ENCODE results near the gene CMC1. TPM values are rescaled to one million over a fixed set of nuclear protein-coding genes. Genes with fewer than 3 reads are reported as not detected.
"Not testable (repeated sequence)": the region's sequence is repeated elsewhere in the genome, so short reads cannot be mapped to it uniquely, and the experiment has no call there.

Gene CMC1
- total and polyA plus RNA-seq, 2 donors from 2014 or later, result 20.0 to 71.0 TPM

DNA sequence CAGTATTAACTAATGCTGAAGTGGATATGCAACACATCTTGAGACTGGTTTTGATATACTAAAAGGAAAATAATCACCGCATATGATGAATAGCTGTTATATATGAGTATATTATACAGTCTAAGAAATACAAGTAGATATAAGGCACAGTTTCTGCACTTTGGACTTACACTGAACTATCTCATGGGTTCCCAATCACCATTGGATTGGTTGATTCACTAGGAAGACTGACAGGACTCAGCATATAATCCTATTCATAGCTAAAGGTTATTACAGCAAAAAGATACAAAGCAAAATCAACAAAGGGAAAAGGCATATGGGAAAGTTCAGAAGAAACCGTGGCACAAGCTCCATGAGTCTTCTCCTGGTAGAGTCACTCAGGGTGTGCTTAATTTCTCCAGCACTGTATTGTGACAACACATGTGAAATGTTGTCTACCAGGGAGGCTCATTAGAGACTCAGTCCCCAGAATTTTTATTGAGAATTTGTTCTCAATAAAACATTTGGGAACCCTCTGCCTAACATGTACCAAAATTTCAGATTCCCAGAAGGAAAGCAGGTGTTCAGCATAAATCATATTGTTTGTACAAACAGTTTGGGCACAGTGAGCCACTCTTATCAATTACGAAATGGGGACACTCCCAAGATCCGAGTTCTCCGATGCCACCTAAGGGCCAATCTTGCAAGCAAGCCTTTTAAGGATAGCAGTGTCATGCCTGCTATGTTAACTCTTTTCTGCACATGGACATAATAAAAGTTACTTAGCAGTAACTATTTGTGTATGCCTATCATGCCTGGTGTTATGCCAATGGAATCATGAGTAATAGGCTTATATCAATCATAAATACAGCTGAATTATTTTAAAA lies 26.8 kb downstream of the CMC1 start:
- Histone ChIP-seq H3K27me3 (ENCODE audit: control insufficient read depth, insufficient read depth, low read length) (no peaks in the 10 kb centered on the region), H3K4me1 (ENCODE audit: control insufficient read depth in 2 of 3, insufficient read depth in 2 of 3, low read depth in 1 of 3, low read length in 3 of 3) (no peaks in the 10 kb centered on the region), H3K36me3 (ENCODE audit: control insufficient read depth in 2 of 3, insufficient read depth in 3 of 3, low read length in 3 of 3) (peaks cover 0 to 5% (median 0%) of the 10 kb centered on the region in 3 donors), H3K27ac (ENCODE audit: low read depth in 2 of 2, low read length in 2 of 2) (no peak overlapping the region), H3K9ac (ENCODE audit: low read length in 3 of 3) (no peak overlapping the region), H3K4me3 (ENCODE audit: low read length in 3 of 3) (no peak overlapping the region), H3K9me3 (ENCODE audit: control insufficient read depth in 2 of 3, insufficient read depth in 1 of 3, low read length in 3 of 3) (peaks cover 0 to 4% (median 0%) of the 10 kb centered on the region in 3 donors)
- intact Hi-C loops (cut with DNase I), result no loop called here
- FAIRE-seq (no peak), DNase-seq (no peak)
- TF ChIP-seq, protein P1, sequence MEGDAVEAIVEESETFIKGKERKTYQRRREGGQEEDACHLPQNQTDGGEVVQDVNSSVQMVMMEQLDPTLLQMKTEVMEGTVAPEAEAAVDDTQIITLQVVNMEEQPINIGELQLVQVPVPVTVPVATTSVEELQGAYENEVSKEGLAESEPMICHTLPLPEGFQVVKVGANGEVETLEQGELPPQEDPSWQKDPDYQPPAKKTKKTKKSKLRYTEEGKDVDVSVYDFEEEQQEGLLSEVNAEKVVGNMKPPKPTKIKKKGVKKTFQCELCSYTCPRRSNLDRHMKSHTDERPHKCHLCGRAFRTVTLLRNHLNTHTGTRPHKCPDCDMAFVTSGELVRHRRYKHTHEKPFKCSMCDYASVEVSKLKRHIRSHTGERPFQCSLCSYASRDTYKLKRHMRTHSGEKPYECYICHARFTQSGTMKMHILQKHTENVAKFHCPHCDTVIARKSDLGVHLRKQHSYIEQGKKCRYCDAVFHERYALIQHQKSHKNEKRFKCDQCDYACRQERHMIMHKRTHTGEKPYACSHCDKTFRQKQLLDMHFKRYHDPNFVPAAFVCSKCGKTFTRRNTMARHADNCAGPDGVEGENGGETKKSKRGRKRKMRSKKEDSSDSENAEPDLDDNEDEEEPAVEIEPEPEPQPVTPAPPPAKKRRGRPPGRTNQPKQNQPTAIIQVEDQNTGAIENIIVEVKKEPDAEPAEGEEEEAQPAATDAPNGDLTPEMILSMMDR (IDR thresholded peaks at IDR 0.05; ENCODE audit: borderline replicate concordance, extremely low read depth, insufficient read depth), result no peak

DNA sequence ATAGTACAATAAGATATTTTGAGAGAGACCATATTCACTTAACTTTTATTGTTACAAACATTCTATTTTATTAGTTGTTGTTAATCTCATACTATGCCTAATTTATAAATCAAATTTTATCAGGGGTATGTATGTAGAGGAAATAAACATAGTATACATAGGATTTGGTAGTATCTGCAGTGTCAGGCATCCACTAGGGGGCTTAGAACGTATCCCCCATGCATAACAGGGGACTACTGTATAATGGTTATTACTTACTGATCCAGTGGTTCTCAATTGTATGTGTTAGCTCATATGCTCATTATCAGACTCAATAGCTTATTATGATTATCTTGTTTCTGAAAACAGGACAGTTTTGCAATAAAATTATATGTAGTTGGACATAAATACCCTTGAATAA lies 27.6 kb downstream of the CMC1 start:
- Histone ChIP-seq H3K4me3 (ENCODE audit: low read length in 3 of 3) (no peak overlapping the region), H3K27ac (ENCODE audit: low read depth in 2 of 2, low read length in 2 of 2) (no peak overlapping the region), H3K9ac (ENCODE audit: low read length in 3 of 3) (no peak overlapping the region), H3K4me1 (ENCODE audit: control insufficient read depth in 2 of 3, insufficient read depth in 2 of 3, low read depth in 1 of 3, low read length in 3 of 3) (no peaks in the 10 kb centered on the region), H3K27me3 (ENCODE audit: control insufficient read depth, insufficient read depth, low read length) (no peaks in the 10 kb centered on the region), H3K36me3 (ENCODE audit: control insufficient read depth in 2 of 3, insufficient read depth in 3 of 3, low read length in 3 of 3) (peaks cover 0 to 5% (median 2%) of the 10 kb centered on the region in 3 donors), H3K9me3 (ENCODE audit: control insufficient read depth in 2 of 3, insufficient read depth in 1 of 3, low read length in 3 of 3) (peaks cover 0 to 10% (median 2%) of the 10 kb centered on the region in 3 donors)
- no peak for FAIRE-seq
- intact Hi-C loops (cut with DNase I), result no loop called here
- DNase-seq, result no peak
- TF ChIP-seq, protein P1 (IDR thresholded peaks at IDR 0.05; ENCODE audit: borderline replicate concordance, extremely low read depth, insufficient read depth), result no peak

DNA sequence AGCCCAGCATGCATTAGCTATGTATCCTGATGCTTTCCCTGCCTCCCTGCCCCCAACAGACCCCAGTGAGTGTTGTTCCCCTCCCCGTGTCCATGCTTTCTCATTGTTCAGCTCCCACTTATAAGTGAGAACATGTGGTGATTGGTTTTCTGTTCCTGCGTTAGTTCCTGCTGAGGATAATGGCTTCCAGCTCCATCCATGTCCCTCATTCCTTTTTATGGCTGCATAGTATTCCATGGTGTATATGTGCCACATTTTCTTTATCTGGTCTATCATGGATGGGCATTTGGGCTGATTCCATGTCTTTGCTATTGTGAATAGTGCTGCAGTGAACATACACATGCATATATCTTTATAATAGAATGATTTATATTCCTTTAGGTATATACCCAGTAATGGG lies 28.5 kb downstream of the CMC1 start:
- FAIRE-seq; H3K36me3 ChIP-seq (ENCODE audit: control insufficient read depth in 2 of 3, insufficient read depth in 3 of 3, low read length in 3 of 3); H3K9ac ChIP-seq (ENCODE audit: low read length in 3 of 3); H3K27ac ChIP-seq (ENCODE audit: low read depth in 2 of 2, low read length in 2 of 2); H3K4me3 ChIP-seq (ENCODE audit: low read length in 3 of 3); H3K27me3 ChIP-seq (ENCODE audit: control insufficient read depth, insufficient read depth, low read length); DNase-seq; intact Hi-C loops (cut with DNase I); H3K4me1 ChIP-seq (ENCODE audit: control insufficient read depth in 2 of 3, insufficient read depth in 2 of 3, low read depth in 1 of 3, low read length in 3 of 3): not testable (repeated sequence)
- H3K9me3 ChIP-seq (ENCODE audit: control insufficient read depth in 2 of 3, insufficient read depth in 1 of 3, low read length in 3 of 3), result peaks cover 0 to 10% (median 2%) of the 10 kb centered on the region in 3 donors

DNA sequence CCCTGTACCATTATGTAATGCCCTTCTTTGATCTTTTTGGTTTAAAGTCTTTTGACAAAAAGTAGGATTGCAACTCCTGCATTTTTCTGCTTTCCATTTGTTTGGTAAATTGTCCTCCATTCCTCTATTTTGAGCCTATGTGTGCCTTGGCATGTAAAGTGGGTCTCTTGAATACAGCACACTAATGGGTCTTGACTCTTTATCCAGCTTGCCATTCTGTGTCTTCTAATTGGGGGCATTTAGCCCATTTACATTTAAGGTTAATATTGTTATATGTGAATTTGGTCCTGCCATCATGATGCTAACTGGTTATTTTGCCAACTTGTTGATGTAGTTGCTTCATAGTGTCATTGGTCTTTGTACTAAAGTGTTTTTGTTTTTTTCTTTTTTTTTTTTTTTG lies 32.4 kb downstream of the CMC1 start:
- H3K27me3 ChIP-seq (ENCODE audit: control insufficient read depth, insufficient read depth, low read length), result no peaks in the 10 kb centered on the region
- FAIRE-seq (no peak), DNase-seq (no peak)
- no peak overlapping the region for H3K4me3 ChIP-seq (ENCODE audit: low read length in 3 of 3)
- H3K9ac ChIP-seq (ENCODE audit: low read length in 3 of 3), result no peak overlapping the region
- intact Hi-C loops (cut with DNase I), result no loop called here
- H3K36me3 ChIP-seq (ENCODE audit: control insufficient read depth in 2 of 3, insufficient read depth in 3 of 3, low read length in 3 of 3), result peaks cover 0 to 2% (median 0%) of the 10 kb centered on the region in 3 donors
- TF ChIP-seq, protein P1 (IDR thresholded peaks at IDR 0.05; ENCODE audit: borderline replicate concordance, extremely low read depth, insufficient read depth), result no peak
- no peak overlapping the region for H3K27ac ChIP-seq (ENCODE audit: low read depth in 2 of 2, low read length in 2 of 2)
- H3K9me3 ChIP-seq (ENCODE audit: control insufficient read depth in 2 of 3, insufficient read depth in 1 of 3, low read length in 3 of 3), result peaks cover 0 to 10% (median 2%) of the 10 kb centered on the region in 3 donors
- H3K4me1 ChIP-seq (ENCODE audit: control insufficient read depth in 2 of 3, insufficient read depth in 2 of 3, low read depth in 1 of 3, low read length in 3 of 3), result no peaks in the 10 kb centered on the region

Data from kidney (tissue), 14 donors.